Endothelial cell of umbilical vein (primary cell): ENCODE data around the gene ACTR3.

Experiments used
- EZH2 ChIP-seq: IDR thresholded peaks from 2 replicates; pipeline ENCODE4 v1.6.1; 2012; ENCODE audit warnings: borderline replicate concordance, low read depth, mild to moderate bottlenecking, moderate library complexity, low read length, inconsistent platforms; ENCODE audit not compliant: severe bottlenecking
- FOS ChIP-seq: IDR thresholded peaks from 2 replicates; pipeline ENCODE4 v1.6.1; 2011; ENCODE audit warnings: mild to moderate bottlenecking, low read length, moderate library complexity, borderline replicate concordance; ENCODE audit not compliant: insufficient read depth
- GATA2 ChIP-seq: IDR thresholded peaks from 2 replicates; pipeline ENCODE4 v1.7.0; 2011; ENCODE audit warnings: low read depth, mild to moderate bottlenecking, moderate library complexity, mixed read lengths, low read length; ENCODE audit not compliant: insufficient read length, insufficient read depth
- JUN ChIP-seq: IDR thresholded peaks from 2 replicates; pipeline ENCODE4 v1.6.1; 2011; ENCODE audit warnings: borderline replicate concordance, low read depth; ENCODE audit not compliant: insufficient read length, insufficient read depth
- POLR2A ChIP-seq: IDR thresholded peaks from 2 replicates; pipeline ENCODE4 v1.6.1; 2012; ENCODE audit warnings: low read depth, mild to moderate bottlenecking, control low read depth, low read length
- TF ChIP-seq, protein P1 (sequence below), 2 donors: IDR thresholded peaks; 1 replicate in 1 of 2; 2 replicates in 1 of 2; pipeline ENCODE4 v1.5.1; 2011; ENCODE audit warnings: low read length in 2 of 2, mild to moderate bottlenecking in 2 of 2, moderate library complexity in 2 of 2, control low read depth in 1 of 2, inconsistent platforms in 1 of 2, low read depth in 1 of 2; ENCODE audit not compliant: insufficient read depth in 1 of 2; ENCODE audit errors: extremely low read depth in 1 of 2

DNA sequence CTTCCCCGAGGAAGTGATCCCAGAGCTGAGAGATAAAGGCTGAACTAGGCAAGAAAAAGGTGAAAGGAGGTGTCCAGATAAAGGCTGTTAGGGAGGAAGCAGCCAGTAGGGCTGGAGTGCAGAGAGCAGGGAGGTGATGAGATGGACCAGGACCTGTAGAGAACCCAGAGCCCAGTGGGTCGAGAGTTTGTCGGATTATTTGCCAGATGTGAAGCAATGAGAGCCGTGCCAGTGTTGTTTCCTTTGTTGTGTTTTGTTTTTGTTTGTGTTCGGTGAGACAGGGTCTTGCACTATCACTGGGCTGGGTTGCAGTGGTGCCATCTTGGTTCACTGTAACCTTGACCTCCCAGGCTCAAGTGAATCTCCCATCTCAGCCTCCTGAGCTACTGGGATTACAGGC is 111.3 kb downstream of the ACTR3 start:
- TF ChIP-seq, protein P1, sequence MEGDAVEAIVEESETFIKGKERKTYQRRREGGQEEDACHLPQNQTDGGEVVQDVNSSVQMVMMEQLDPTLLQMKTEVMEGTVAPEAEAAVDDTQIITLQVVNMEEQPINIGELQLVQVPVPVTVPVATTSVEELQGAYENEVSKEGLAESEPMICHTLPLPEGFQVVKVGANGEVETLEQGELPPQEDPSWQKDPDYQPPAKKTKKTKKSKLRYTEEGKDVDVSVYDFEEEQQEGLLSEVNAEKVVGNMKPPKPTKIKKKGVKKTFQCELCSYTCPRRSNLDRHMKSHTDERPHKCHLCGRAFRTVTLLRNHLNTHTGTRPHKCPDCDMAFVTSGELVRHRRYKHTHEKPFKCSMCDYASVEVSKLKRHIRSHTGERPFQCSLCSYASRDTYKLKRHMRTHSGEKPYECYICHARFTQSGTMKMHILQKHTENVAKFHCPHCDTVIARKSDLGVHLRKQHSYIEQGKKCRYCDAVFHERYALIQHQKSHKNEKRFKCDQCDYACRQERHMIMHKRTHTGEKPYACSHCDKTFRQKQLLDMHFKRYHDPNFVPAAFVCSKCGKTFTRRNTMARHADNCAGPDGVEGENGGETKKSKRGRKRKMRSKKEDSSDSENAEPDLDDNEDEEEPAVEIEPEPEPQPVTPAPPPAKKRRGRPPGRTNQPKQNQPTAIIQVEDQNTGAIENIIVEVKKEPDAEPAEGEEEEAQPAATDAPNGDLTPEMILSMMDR (IDR thresholded peaks at IDR 0.05; ENCODE audit: extremely low read depth in 1 of 2, insufficient read depth in 1 of 2, low read depth in 1 of 2, low read length in 2 of 2): no peak
- no peak for TF ChIP-seq POLR2A
- TF ChIP-seq GATA2: no peak
- no peak for TF ChIP-seq FOS
- no peak for TF ChIP-seq JUN
- no peak for TF ChIP-seq EZH2
